Suprapubic skin (tissue), 3 donors: ENCODE results near the gene RNF41.

Experiments
- CTCF ChIP-seq, 2 donors: fragments of 200-600 bp in 1 of 2; fragments of 450-650 bp in 1 of 2; sonication (generic) in 1 of 2; IDR thresholded peaks; one replicate each; pipeline ENCODE4 v1.5.1; 2016 to 2019; ENCODE audit warnings: antibody characterized with exemption in 2 of 2, mild to moderate bottlenecking in 1 of 2, moderate library complexity in 1 of 2
- POLR2A ChIP-seq, 2 donors: fragments of 450-650 bp; IDR thresholded peaks; one replicate each; pipeline ENCODE4 v1.6.1; 2017; ENCODE audit warnings: antibody characterized with exemption in 2 of 2, mild to moderate bottlenecking in 2 of 2, moderate library complexity in 2 of 2

GRCh38 chr12:56242986-56243385, 21.3 kb upstream of the RNF41 start:
- TF ChIP-seq CTCF (IDR thresholded peaks at IDR 0.05), result no peak
- no peak for TF ChIP-seq POLR2A (IDR thresholded peaks at IDR 0.05)
